Measurements from ENCODE around the gene CCDC157. TPM values are rescaled to one million over a fixed set of nuclear protein-coding genes. Genes with fewer than 3 reads are reported as not detected.

The CCDC157 gene
- total RNA-seq, 1 donor from 2014 or later: 7.0 TPM

GRCh38 chr22:30348809-30349208 is 8.0 kb upstream of the CCDC157 start:
- Histone ChIP-seq H3K4me3 (no peak overlapping the region), H3K4me1 (no peaks in the 10 kb centered on the region), H3K27me3 (no peaks in the 10 kb centered on the region), H3K27ac (no peak overlapping the region), H3K9me3 (no peaks in the 10 kb centered on the region), H3K36me3 (peaks cover 55 to 89% of the 10 kb centered on the region in 2 donors)
- intact Hi-C loops (cut with DNase I): no loop called here
- no peak for TF ChIP-seq CTCF (IDR thresholded peaks at IDR 0.05)
- DNase-seq (ENCODE audit: low spot score in 2 of 2): no peak

GRCh38 chr22:30351226-30351625 is 5.6 kb upstream of the CCDC157 start:
- no peak for DNase-seq (ENCODE audit: low spot score in 2 of 2)
- Histone ChIP-seq H3K27me3 (no peaks in the 10 kb centered on the region), H3K27ac (no peak overlapping the region), H3K36me3 (peaks cover 31 to 65% of the 10 kb centered on the region in 2 donors), H3K4me3 (no peak overlapping the region), H3K4me1 (peaks cover 11 to 17% of the 10 kb centered on the region in 2 donors), H3K9me3 (no peaks in the 10 kb centered on the region)
- no peak for TF ChIP-seq CTCF (IDR thresholded peaks at IDR 0.05)
- intact Hi-C loops (cut with DNase I): no loop called here

GRCh38 chr22:30354644-30355043 is 2.2 kb upstream of the CCDC157 start:
- Histone ChIP-seq H3K9me3 (no peaks in the 10 kb centered on the region), H3K4me1 (peaks cover 11 to 24% of the 10 kb centered on the region in 2 donors), H3K4me3 (peak overlapping the region in 1 of 2 donors; percentile 75), H3K27ac (no peak overlapping the region), H3K36me3 (peaks cover 25 to 32% of the 10 kb centered on the region in 2 donors), H3K27me3 (no peaks in the 10 kb centered on the region)
- DNase-seq (ENCODE audit: low spot score in 2 of 2): no peak
- intact Hi-C loops (cut with DNase I): no loop called here
- TF ChIP-seq CTCF (IDR thresholded peaks at IDR 0.05): no peak

- H3K36me3 ChIP-seq: peaks cover 8 to 9% of the 10 kb centered on the region in 2 donors
- H3K4me3 ChIP-seq: peak overlapping the region; percentile 75 to 97
- peaks cover 11 to 24% of the 10 kb centered on the region in 2 donors for H3K4me1 ChIP-seq
- intact Hi-C loops (cut with DNase I): no loop called here
- no peaks in the 10 kb centered on the region for H3K9me3 ChIP-seq
- H3K27ac ChIP-seq: peak overlapping the region; percentile 92 to 99
- TF ChIP-seq CTCF (IDR thresholded peaks at IDR 0.05): no peak
- DNase-seq (ENCODE audit: low spot score in 2 of 2): no peak
- H3K27me3 ChIP-seq: no peaks in the 10 kb centered on the region
Measured at GRCh38 chr22:30357236-30357570, 396 bp downstream of the CCDC157 start.

GRCh38 chr22:30357650-30358215 is 926 bp downstream of the CCDC157 start:
- Histone ChIP-seq H3K4me3 (peak overlapping the region; percentile 75 to 97), H3K27me3 (no peaks in the 10 kb centered on the region), H3K36me3 (peaks cover 2 to 4% of the 10 kb centered on the region in 2 donors), H3K4me1 (peaks cover 11 to 24% of the 10 kb centered on the region in 2 donors), H3K9me3 (no peaks in the 10 kb centered on the region), H3K27ac (no peak overlapping the region)
- intact Hi-C loops (cut with DNase I): no loop called here
- DNase-seq (ENCODE audit: low spot score in 2 of 2): no peak
- TF ChIP-seq CTCF (IDR thresholded peaks at IDR 0.05): no peak

- Histone ChIP-seq H3K4me1 (peaks cover 11 to 24% of the 10 kb centered on the region in 2 donors), H3K27ac (no peak overlapping the region), H3K36me3 (no peaks in the 10 kb centered on the region), H3K4me3 (no peak overlapping the region), H3K27me3 (no peaks in the 10 kb centered on the region), H3K9me3 (no peaks in the 10 kb centered on the region)
- intact Hi-C loops (cut with DNase I): no loop called here
- DNase-seq (ENCODE audit: low spot score in 2 of 2): no peak
- no peak for TF ChIP-seq CTCF (IDR thresholded peaks at IDR 0.05)
Measured at GRCh38 chr22:30358541-30358940, 1.7 kb downstream of the CCDC157 start.

Measured in ascending aorta (tissue), 2 donors.